Activated naive CD4-positive, alpha-beta T cell (primary cell): ENCODE data around the gene AGTRAP.

Experiments used
- DNase-seq, 4 experiments: peaks; one replicate each; lab custom pipeline; 2025; lab: John Stamatoyannopoulos, UW

The AGTRAP gene

DNA sequence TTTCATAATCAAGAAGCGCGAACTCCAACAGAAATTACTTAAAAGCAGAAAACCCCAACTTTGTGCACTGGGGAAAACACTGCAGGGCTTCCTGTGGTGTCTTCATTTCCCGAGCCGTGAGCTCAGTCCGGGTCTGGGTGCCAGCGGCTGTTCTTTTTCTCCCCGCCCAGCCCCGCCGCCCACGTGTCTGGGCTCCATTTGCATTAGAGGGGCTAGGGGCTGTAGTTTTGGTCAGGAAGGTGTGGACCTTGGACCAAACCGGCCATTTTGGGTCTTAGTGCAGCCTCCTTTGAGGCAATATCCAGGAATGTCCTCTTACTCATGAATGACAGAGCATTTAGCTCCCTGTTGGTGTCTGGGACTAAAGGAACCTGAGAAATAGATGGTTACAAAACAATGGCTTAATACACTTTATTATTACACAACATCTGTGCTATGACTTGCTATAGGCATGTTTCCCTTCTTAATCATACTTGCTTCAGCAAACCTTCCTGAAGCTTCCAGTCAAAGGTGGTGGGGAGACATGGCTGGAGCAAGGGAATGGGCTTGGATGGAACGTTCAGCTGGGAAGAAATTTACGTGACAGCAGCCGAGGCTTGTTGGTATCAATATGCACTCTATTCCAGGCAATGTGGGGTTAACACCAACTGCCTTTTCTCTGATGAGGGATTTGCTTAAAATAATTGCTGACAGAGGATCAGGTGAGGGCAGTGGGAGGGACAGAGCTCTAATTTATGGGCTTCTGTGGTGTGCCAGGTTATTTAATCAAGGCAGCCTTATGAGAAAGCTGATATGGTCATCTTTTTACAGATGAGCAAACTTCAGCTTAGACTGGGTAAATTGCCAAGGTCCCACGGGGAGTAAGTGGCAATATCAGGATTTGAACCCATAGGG is 1.1 kb downstream of the AGTRAP start:
- DNase-seq = peak in 2 of 4 experiments; percentile 11 to 19

DNA sequence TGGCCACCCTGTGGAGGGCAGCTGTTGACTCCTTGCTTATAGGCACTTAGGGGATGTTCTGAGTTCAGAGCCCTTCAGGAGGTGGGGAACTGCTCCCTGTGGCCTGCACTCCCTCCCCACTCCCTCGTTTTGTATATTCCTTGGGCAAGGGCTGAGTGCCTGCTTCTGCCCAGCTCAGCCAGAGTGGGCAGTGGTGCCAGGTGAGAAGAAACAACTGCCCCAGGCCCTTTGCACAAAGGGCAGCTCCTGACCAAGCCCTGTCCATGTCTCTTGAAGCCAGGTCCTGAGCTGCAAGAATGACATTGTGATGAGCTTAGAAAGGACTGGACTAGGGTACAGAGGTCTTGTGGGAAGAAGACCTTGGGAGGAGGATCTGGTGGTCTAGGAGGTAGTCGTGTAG is 2.2 kb downstream of the AGTRAP start:
- no peak for DNase-seq

DNA sequence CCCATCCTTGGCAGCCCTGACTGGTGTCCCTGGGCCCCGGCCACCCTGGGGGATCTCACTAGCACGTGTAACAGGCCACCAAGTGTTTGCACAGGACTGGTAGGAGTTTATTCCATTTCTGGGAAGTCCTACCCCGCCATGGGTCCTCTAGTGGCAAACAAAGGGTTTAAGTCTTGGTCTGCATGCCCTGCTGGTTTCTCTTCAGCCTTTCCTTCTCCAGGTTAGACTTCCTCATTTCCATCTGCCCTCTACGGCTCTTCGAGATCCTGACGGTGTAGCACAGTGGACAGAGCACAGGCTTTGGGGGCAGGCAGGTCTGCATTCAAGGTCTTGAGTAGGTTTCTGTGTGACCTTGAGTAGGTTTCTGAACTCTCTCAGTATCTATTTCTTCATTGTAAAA is 2.8 kb downstream of the AGTRAP start:
- DNase-seq = no peak

DNA sequence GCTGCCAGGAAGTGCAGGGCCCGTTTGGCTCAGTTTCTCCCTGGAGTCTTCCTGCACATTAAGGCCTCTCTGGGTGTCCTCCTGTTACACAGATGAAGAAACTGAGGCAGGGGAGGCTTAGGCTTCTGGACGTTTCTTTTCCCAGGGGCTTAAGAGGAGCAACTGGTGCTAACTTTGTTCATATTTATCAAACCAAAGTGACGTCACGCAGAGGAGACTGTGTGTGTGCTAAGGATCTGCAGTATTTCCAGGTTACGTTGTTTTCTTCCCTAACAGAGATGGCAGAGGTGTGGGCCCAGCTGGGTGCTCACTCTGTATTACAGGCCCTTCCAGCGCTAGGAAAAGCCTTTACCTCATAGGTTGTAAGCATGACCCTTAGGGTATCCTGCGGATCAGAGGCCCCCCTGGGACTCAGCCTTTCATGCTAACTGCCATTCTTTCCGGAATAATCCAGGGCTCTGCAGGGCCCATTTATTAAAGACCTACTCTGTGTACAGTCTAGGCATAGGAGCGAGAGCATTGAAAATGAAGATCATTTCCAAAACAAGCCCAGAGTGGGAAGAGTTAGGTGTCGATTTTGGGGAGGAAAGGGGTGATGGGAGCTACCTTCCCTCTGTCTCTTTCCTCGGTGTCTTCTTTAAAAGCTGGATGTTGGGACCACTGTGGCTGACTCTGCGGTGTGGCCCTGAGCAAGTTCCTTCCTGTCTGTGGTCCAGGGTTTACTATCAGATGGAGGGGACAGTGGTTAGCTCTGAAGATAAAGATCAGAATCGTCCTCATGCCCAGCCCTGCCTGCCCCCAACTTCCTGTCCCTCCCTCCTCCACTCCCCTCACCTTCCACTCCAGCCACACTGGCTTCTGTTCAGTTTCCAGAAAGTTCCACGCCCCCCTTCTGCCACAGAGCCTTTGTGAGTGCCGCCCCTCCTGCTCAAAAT is 4.6 kb downstream of the AGTRAP start:
- DNase-seq = no peak

DNA sequence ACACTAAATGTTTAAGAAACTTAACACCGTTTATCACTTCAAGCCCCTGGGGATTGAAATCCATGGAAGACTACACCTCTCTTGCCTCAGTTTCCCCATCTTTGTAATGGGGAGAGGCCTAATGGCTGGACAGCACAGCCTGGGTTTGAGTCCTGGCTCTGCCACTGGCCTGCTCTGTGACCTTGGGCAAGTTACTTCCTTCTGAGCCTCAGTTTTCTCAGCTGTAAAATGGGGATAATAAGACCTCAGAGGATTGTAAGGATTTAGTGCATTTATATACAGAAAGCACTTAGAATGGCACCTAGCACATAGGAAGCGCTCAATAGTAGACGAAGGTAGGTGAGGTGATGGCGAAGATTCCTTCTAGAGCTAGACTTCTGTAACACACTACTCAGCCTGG is 5.5 kb downstream of the AGTRAP start:
- no peak for DNase-seq

DNA sequence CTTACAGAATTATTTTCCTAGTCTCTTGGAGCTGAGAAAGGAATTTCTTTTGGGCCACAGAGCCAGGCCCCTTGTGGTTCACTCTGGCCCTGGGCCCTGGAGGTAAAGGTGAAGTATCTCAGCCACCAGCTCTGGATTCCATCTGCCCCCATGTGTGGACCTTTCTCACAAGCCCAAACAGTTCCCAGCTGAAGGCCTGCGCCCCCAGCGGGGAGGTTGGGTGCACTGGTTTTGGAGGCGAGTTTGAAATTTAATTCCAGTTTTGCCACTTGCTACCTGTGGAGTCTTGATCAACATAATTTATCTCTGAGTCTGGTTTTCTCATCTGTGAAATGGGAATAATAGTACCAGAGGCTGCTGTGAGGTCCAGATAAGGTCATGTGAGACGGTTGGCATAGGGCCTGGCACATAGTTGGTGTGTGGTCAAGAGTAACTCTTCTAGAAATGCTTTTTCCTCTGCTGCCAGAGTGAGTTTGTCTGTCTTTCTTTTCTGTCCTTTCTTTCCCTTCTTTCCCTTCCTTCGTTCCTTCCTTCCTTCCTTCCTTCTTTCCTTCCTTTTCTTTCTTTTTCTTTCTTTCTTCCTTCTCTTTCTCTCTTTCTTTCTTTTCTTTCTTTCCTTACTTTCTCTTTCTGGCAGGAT is 6.1 kb downstream of the AGTRAP start:
- no peak for DNase-seq

DNA sequence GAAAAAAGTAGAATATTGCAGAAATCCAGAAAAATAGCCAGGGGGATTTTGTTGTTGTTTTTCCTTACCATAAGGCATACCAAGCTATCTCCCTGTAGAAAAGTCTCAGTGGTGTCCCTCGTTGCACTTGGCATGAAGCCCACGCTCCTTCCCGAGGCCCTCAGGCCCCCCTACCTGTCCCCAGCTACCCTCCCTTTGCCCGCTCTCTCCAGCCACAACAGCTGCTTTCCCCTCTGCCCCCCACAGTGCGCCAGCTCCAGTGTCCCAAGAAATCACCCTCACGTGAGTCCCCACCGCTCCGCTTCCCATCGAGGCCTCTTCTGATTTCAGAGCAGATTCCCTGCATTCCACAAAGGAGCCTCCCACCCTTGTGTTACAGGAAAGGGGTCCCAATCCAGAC is 8.4 kb downstream of the AGTRAP start:
- DNase-seq = no peak

DNA sequence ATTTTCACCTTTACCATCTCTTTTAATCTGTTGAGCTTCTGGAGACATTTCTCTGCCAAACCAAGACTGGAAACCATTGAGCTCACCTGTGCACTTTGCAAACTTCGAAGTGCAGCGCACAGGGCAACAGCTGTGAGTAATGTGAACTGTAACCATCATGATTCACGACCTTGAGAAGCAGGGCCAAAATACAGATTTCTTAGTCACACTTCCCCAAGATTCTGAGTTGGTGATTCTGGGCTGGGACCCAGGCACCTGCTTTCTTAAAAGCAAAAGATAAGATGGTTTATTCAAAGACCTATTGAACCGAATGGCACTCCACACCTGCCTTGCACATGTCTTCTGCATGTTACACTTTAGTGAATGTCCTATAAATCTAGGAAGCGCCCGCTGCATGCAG is 10.2 kb downstream of the AGTRAP start:
- DNase-seq = no peak

DNA sequence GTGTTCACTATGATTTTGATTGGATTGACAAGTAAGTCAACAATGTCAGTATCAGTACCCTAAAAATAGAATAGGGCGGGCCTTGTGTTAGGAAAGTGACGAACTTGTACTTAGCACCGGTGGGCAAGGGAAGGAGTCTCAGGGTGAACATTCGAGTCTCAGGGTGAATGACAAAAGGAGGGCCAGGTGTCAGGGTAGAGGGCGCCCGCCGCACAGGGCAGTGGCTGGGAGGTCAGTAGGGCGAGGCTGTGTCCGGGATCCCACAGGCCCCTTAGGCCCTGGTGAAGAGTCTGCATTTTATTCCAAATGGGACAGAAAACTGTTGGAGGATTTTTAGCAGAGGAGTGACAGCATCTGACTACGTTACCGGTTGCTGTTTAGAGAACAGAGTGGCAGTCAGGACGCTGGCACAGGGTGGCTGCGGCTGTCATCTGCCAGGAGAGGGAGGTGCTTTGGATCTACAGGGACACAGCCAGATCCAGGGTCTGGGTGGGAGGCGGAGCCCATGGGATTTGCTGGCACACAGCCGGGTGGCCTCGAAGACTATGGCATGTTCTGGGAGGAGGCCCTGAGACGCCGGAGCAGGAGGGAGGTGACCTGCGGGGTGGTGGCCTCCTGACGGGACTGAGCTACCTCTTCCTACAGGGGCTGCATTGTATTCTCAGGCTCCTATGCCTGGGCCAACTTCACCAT is 11.0 kb downstream of the AGTRAP start:
- DNase-seq = no peak

DNA sequence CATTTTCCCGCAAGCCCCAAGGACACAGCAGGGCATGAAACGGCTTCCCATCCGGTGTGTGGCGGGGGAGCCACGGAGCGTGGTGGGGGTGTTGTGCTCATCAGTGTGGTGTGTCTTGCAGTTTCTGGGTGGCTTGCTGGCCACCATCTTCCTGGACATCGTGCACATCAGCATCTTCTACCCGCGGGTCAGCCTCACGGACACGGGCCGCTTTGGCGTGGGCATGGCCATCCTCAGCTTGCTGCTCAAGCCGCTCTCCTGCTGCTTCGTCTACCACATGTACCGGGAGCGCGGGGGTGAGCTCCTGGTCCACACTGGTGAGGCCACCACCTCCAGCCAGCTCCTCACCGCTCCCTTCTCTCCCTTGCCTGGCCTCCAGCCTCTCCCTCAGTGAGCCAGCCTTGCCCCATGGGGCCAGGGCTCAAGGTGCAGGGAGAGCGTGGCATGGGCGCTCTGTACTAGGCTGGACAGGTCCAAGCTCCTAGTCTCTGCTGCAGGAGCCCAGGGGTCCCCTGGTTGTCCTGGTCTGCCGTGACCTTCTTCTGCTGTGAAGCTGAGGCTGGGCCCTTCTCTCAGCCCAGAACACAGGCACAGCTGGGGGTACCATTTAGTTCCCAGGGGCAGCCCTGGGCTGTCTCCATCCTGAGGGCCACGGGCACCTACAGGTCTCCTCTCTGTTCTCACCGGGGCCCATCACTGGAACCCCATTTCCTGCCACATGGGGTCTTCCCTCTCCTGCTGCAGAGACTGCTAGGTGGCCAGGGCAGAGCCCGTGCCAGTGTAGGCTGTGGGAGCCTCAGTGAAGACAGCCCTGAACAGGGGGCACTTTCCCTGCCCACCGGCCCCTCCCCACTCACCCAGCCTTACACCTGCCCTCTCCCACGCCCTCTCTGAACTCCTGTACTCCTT is 12.6 kb downstream of the AGTRAP start:
- no peak for DNase-seq

DNA sequence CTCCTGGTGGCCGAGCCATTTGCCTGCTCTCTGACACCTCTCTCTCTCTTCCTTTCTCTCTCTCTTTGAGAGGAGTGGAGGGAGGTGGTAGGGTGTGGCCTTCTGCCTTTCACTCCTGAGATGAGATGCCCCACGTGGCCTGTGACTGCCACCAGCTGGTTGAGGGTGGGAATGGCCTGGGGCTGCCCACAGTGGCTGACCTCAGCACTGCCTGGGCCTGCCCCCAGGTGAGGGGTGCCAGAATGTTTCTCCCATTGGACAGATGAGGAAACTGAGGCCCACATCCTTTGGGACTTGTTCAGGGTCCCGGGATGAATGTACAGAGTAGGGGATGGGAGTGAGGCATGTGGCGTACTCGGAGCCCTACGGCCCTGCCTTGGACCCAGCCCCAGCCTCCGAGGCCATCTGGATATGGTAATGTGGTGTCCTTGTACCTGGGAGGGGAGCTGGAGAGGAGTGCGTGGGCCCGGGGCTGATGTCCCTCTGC is 13.3 kb downstream of the AGTRAP start:
- peak in 2 of 4 experiments; percentile 17 to 45 for DNase-seq

DNA sequence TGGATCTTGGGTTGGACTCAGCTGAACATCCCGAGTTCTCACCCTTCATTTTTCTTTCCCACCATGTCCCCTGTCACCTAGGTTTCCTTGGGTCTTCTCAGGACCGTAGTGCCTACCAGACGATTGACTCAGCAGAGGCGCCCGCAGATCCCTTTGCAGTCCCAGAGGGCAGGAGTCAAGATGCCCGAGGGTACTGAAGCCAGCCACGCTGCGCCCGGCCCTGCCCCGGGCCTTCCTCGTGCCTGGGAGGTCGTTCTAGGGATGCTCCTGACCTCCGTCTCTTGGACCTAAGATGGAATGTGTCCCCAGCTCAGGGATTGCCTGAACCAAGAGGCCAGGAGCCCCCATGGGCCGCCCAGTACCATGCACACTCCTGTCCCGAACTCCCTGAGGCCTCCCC is 14.1 kb downstream of the AGTRAP start:
- DNase-seq = no peak

DNA sequence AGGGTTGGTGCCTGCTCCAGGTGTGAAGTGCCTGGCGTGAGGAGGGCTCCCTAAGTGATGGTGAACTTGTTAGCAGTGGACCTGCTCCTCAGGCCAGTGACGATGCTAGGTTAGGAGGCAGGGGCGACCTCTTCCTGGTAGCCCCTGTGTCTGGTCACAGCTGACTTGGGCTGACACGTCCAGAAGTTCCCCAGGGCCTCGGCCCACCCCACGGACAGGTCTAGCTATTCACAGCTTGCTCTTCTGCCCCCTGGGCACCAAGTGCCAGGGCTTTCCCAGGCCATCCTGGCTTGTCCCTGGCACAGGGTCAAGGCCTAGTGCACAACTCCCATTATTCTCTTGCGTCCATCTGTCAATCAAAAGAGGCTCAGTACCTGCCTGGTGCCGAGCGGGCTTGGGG is 15.2 kb downstream of the AGTRAP start:
- DNase-seq = no peak

DNA sequence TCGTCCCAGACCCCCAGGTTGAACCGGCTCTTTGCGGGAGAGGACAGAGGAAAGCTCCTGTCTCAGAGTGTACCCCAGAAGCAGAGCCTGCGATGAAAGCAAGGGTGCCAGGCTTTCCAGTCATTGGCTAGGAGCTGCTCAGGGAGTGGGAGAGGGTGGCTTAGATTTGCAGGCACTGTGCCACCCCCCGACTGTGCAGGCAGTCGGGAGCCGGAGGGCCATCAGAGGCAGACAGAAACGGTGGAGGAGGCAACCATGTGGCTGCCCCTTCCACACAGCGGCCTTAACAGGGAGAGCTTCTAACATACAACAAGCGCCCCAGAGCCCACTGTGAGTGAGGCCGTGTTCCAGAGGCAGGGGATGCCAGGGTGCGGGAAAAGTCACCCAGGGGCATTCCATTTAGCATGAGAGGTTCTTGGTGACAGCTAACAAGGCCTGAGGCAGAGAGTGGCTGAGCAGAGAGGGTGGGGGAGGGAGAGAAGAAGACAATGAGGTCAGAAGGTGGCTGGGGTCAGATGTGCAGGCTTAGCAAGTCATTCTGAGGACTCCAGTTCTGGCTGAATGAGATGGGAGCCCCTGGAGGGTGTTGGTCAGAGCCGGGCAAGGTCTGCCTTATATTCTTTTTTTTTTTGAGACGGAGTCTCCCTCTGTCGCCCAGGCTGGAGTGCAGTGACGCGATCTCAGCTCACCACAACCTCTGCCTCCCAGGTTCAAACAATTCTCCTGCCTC is 16.6 kb downstream of the AGTRAP start:
- no peak for DNase-seq

DNA sequence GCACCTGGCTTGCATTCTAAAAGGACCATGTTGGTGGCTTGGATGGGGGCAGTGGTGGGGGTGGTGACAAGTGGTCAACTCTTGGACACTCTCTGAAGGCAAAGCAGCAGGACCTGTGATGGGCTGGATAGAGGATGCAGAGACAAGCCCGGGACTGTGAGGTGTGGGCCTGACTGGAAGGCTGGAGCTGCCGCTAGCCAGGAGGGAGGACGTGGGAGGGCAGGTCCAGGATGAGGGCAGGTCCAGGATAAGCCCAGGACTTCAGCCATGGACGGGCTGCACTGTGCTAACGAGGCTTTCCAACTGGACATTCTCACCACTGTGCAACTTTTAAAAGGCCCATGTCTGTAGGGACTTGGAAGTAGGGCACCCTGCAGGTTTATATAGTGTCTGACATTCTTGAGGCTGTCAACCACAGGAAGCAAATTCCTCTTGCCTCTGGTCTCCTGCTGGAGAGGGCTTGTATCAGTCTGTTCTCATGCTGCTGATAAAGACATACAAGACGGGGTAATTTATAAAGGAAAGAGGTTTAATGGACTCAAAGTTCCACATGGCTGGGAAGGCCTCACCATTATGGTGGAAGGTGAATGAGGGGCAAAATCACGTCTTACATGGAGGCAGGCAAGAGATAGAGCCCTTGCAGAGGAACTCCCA is 17.7 kb downstream of the AGTRAP start:
- no peak for DNase-seq

DNA sequence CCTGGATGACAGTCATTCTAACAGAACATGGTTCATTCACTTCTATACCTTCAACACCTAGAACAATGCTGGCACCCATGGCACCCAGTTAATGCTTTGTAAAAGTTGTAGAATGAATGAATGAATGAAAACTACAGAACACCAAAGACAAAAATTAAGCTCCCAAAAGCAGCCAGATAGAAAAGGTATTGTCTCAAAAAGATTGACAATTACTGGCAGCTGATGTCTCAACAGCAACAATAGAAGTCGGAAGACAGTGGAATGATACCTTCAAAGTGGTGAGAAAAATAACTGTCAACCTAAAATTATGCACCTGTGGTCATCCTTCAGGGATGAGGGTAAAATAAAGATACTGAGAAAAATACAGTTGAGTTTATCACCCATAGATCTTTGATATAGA is 21.1 kb downstream of the AGTRAP start:
- no peak for DNase-seq

DNA sequence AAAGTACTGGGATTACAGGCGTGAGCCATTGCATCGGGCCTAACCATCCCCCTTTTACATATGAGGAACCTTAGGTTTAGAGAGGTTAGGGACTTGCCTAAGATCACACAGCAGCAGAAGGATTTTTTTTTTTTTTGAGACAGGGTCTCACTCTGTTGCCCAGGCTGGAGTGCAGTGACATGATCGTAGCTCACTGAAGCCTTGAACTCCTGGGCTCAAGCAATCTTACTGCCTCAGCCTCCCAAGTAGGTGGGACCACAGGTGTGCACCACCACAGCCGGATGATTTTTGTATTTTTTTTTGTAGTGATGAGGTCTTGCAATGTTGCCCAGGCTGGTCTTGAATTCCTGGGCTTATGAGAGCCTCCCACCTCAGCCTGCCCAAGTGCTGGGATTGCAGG is 23.9 kb downstream of the AGTRAP start:
- no peak for DNase-seq

DNA sequence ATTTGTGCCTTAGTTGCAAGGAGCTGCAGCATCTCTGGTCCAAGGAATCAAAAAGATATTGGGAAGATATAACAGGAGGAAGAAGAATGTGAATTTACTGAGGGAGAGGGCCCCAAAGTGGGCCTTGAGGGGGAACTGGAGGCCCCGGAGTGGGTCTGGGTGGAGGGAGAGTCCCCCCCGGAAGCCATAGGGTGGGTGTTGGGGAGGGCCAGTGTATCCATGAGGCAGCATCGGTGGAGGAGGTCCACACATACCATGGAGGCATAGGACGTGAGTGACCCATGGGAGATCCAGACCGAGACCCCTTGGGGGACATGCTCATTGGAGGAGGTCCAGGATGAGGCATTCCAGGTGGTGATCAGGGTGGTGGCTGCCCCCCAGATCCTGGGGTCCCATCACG is 25.3 kb downstream of the AGTRAP start:
- DNase-seq = no peak

DNA sequence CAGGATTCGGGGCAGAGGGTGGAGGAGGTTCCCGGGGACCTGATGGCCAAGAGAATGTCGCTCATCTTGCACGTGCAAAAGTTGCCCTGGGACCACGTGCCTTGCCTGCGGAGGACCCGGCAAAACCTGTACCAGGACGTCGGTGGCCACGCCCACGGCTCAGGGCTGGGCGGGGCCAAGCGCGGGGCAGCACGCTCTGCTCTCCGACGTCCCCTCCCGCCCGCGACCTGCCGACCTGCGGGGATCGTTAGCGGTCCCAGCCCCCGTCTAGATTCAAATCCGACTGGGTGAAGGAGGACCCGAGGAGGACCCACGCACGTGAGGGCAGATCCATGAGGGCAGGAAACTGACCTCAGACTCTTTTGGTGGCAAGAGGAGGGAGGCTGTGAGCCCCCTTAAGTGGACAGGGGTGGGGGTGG is 26.1 kb downstream of the AGTRAP start, which contains the start of gene C1orf167:
Gene C1orf167, plus strand, starts transcription at position 206 of the 419 bp plus-strand sequence. CDS start 2,208 bp downstream, outside the sequence.
- DNase-seq = peak in 1 of 4 experiments; percentile 27
